ENCODE results near the gene SERPINA10. TPM values are rescaled to one million over a fixed set of nuclear protein-coding genes. Genes with fewer than 3 reads are reported as not detected.

Gene SERPINA10
- total and polyA plus RNA-seq, 2 of the 13 experiments (the other 11 are each of a cell fraction or from before 2014, with no cell fraction given), result 20.1 to 20.2 TPM

DNA sequence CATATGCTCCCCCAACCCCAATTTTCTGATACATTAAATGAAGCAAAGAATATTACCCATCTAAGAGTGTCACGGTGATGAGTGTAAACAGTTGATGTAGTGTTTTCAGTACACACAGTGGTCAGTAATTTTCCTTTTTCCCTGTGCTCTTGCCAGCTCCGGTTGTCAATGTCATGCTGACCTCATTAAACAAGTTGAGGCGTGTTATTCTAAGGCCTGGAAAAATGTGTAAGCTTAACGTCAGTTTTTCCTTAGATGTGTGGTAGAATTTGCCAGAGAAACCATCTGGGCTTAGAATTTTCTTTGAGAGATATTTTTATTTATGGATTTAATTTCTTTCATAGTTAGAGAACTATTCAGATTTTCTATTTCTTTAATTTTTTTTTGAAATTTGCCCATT is 41.8 kb upstream of the SERPINA10 start:
- BruUV-seq (replicated peaks), result no TSS peak
- no peak for FAIRE-seq
- H3K4me2 ChIP-seq (ENCODE audit: low read depth, low read length), result no peak overlapping the region
- ChIA-PET POLR2A (interaction anchor here (1.4 kb wide), 1 partner anchor 42 kb away, joined by 3 read pairs; the partner anchor contains the start of gene SERPINA10), CTCF (ENCODE audit: low intra/inter-chr PET ratio, low total read pairs) (no interaction called here)
- no peaks in the 10 kb centered on the region for H4K20me1 ChIP-seq (ENCODE audit: insufficient read depth, low read length)
- ATAC-seq, result no peak
- in situ Hi-C loops (cut with HindIII; ENCODE audit: extremely low pct_ligation_motif_present, low pct_unique_long_range_greater_than_20kb), result no loop called here
- no peaks in the 10 kb centered on the region for H3K36me3 ChIP-seq (replicated peaks in 1 of 2; ENCODE audit: control insufficient read depth in 1 of 2, insufficient read depth in 2 of 2, low read length in 2 of 2)
- H3K9me3 ChIP-seq (ENCODE audit: low read length), result no peaks in the 10 kb centered on the region
- no peak overlapping the region for H3K4me3 ChIP-seq (replicated peaks in 1 of 3; ENCODE audit: insufficient read depth in 1 of 3, low read depth in 2 of 3, low read length in 3 of 3)
- DNase-seq (ENCODE audit: low spot score), result no peak
- H2AFZ ChIP-seq (ENCODE audit: low read length), result no peak overlapping the region
- WGBS (ENCODE audit: low lambda C conversion rate), result 71% methylated on average over 4 of the region's 4 CpGs
- no peak overlapping the region for H3K9ac ChIP-seq (ENCODE audit: insufficient read depth, low read depth, low read length)
- peaks cover 75% of the 10 kb centered on the region for H3K4me1 ChIP-seq (ENCODE audit: insufficient read depth, low read length)
- H3K79me2 ChIP-seq (ENCODE audit: insufficient read depth, low read length), result no peaks in the 10 kb centered on the region
- H3K27ac ChIP-seq (ENCODE audit: extremely low read length, insufficient read depth, low read length), result no peak overlapping the region
- no peaks in the 10 kb centered on the region for H3K27me3 ChIP-seq (ENCODE audit: control insufficient read depth in 1 of 2, insufficient read depth in 2 of 2, low read length in 2 of 2)
- intact Hi-C loops (cut with micrococcal nuclease; ENCODE audit: unreplicated experiment), result no loop called here
- peak; percentile 62; the same call in 1 of the 2 replicates for TF ChIP-seq ZBTB21 (CRISPR knock-in tag; IDR thresholded peaks at IDR 0.05)
- TF ChIP-seq ZNF331 (CRISPR knock-in tag; IDR thresholded peaks at IDR 0.05), result no peak
- TF ChIP-seq CREB1 (IDR thresholded peaks at IDR 0.05), result no peak
- TF ChIP-seq CREB1 (CRISPR knock-in tag; IDR thresholded peaks at IDR 0.05), result 0 out of 2 replicates have a peak, but pooled peaks have one; percentile 13
- TF ChIP-seq ZNF501 (CRISPR knock-in tag; IDR thresholded peaks at IDR 0.05), result no peak
- TF ChIP-seq, protein P1, sequence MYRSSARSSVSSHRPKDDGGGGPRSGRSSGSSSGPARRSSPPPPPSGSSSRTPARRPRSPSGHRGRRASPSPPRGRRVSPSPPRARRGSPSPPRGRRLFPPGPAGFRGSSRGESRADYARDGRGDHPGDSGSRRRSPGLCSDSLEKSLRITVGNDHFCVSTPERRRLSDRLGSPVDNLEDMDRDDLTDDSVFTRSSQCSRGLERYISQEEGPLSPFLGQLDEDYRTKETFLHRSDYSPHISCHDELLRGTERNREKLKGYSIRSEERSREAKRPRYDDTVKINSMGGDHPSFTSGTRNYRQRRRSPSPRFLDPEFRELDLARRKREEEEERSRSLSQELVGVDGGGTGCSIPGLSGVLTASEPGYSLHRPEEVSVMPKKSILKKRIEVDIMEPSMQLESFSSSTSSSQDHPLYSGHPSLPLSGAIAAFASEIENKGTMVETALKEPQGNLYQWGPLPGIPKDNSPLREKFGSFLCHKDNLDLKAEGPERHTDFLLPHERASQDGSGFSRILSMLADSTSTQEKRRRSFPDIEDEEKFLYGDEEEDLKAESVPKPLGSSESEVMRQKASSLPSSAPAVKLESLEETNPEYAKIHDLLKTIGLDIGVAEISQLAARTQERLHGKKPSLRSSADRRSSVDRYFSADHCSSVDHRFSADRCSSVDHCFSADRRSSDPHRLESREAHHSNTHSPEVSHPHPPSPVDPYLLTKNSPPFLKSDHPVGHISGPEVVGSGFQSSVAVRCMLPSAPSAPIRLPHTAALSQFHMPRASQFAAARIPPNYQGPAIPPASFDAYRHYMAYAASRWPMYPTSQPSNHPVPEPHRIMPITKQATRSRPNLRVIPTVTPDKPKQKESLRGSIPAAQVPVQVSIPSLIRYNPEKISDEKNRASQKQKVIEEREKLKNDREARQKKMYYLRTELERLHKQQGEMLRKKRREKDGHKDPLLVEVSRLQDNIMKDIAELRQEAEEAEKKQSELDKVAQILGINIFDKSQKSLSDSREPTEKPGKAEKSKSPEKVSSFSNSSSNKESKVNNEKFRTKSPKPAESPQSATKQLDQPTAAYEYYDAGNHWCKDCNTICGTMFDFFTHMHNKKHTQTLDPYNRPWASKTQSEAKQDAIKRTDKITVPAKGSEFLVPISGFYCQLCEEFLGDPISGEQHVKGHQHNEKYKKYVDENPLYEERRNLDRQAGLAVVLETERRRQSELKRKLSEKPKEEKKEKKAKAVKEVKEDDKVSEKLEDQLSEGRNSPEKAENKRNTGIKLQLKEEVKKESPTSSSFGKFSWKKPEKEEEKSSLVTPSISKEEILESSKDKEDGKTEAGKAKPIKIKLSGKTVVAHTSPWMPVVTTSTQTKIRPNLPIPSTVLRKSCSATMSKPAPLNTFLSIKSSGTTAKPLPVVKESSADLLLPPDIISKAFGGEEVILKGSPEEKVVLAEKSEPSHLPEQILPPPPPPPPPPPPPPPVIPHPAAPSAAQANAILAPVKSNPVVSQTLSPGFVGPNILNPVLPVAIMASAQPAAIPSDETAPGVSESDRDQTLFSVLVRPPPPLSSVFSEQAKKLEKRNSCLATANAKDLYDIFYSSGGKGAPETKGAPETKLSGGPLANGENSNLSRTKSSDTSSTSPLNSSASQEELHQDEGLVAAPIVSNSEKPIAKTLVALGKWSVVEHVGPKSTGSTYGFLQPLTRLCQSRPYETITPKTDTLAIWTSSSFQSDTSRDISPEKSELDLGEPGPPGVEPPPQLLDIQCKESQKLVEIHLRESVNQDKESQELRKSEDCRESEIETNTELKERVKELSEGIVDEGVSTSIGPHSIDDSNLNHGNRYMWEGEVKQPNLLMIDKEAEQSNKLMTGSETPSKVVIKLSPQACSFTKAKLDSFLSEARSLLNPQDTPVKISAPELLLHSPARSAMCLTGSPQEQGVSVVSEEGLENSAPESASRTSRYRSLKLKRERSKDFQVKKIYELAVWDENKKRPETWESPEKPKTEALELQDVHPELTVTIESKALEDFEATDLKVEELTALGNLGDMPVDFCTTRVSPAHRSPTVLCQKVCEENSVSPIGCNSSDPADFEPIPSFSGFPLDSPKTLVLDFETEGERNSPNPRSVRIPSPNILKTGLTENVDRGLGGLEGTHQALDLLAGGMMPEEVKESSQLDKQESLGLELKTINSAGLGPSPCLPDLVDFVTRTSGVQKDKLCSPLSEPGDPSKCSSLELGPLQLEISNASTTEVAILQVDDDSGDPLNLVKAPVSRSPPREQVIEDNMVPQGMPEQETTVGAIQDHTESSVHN (CRISPR knock-in tag; IDR thresholded peaks at IDR 0.05), result no peak
- TF ChIP-seq, protein P2, sequence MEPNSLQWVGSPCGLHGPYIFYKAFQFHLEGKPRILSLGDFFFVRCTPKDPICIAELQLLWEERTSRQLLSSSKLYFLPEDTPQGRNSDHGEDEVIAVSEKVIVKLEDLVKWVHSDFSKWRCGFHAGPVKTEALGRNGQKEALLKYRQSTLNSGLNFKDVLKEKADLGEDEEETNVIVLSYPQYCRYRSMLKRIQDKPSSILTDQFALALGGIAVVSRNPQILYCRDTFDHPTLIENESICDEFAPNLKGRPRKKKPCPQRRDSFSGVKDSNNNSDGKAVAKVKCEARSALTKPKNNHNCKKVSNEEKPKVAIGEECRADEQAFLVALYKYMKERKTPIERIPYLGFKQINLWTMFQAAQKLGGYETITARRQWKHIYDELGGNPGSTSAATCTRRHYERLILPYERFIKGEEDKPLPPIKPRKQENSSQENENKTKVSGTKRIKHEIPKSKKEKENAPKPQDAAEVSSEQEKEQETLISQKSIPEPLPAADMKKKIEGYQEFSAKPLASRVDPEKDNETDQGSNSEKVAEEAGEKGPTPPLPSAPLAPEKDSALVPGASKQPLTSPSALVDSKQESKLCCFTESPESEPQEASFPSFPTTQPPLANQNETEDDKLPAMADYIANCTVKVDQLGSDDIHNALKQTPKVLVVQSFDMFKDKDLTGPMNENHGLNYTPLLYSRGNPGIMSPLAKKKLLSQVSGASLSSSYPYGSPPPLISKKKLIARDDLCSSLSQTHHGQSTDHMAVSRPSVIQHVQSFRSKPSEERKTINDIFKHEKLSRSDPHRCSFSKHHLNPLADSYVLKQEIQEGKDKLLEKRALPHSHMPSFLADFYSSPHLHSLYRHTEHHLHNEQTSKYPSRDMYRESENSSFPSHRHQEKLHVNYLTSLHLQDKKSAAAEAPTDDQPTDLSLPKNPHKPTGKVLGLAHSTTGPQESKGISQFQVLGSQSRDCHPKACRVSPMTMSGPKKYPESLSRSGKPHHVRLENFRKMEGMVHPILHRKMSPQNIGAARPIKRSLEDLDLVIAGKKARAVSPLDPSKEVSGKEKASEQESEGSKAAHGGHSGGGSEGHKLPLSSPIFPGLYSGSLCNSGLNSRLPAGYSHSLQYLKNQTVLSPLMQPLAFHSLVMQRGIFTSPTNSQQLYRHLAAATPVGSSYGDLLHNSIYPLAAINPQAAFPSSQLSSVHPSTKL (CRISPR knock-in tag; IDR thresholded peaks at IDR 0.05), result 0 out of 2 replicates have a peak, but pooled peaks have one; percentile 16
- 0 out of 2 replicates have a peak, but pooled peaks have one; percentile 14 for TF ChIP-seq SAP130 (CRISPR knock-in tag; IDR thresholded peaks at IDR 0.05; ENCODE audit: low read depth)
- no peak for TF ChIP-seq NFKBIZ (CRISPR knock-in tag; IDR thresholded peaks at IDR 0.05)
- TF ChIP-seq ZNF292 (CRISPR knock-in tag; IDR thresholded peaks at IDR 0.05; ENCODE audit: borderline replicate concordance, low read depth), result no peak
- no peak for TF ChIP-seq SETDB1 (CRISPR knock-in tag; IDR thresholded peaks at IDR 0.05; ENCODE audit: borderline replicate concordance)
- TF ChIP-seq, protein P3, sequence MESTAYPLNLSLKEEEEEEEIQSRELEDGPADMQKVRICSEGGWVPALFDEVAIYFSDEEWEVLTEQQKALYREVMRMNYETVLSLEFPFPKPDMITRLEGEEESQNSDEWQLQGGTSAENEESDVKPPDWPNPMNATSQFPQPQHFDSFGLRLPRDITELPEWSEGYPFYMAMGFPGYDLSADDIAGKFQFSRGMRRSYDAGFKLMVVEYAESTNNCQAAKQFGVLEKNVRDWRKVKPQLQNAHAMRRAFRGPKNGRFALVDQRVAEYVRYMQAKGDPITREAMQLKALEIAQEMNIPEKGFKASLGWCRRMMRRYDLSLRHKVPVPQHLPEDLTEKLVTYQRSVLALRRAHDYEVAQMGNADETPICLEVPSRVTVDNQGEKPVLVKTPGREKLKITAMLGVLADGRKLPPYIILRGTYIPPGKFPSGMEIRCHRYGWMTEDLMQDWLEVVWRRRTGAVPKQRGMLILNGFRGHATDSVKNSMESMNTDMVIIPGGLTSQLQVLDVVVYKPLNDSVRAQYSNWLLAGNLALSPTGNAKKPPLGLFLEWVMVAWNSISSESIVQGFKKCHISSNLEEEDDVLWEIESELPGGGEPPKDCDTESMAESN (CRISPR knock-in tag; conservative IDR thresholded peaks at IDR 0.05), result no peak

Data from HepG2 (cell line).